ENCODE data around the gene PKHD1.

- TF ChIP-seq, protein P1, sequence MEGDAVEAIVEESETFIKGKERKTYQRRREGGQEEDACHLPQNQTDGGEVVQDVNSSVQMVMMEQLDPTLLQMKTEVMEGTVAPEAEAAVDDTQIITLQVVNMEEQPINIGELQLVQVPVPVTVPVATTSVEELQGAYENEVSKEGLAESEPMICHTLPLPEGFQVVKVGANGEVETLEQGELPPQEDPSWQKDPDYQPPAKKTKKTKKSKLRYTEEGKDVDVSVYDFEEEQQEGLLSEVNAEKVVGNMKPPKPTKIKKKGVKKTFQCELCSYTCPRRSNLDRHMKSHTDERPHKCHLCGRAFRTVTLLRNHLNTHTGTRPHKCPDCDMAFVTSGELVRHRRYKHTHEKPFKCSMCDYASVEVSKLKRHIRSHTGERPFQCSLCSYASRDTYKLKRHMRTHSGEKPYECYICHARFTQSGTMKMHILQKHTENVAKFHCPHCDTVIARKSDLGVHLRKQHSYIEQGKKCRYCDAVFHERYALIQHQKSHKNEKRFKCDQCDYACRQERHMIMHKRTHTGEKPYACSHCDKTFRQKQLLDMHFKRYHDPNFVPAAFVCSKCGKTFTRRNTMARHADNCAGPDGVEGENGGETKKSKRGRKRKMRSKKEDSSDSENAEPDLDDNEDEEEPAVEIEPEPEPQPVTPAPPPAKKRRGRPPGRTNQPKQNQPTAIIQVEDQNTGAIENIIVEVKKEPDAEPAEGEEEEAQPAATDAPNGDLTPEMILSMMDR (IDR thresholded peaks at IDR 0.05; ENCODE audit: low read length), result no peak
- TF ChIP-seq EZH2 (IDR thresholded peaks at IDR 0.05; ENCODE audit: borderline replicate concordance, low read length), result no peak
Observed at GRCh38 chr6:51800603-51801002, 286.8 kb downstream of the PKHD1 start.

Data from OCI-LY1 (cell line).